ENCODE results near the gene PXN. TPM values are rescaled to one million over a fixed set of nuclear protein-coding genes. Genes with fewer than 3 reads are reported as not detected.

PXN gene
- total and polyA plus RNA-seq, 2 experiments from 2014 or later: 38.4 to 76.0 TPM

GRCh38 chr12:120215357-120215735 is 50.2 kb downstream of the PXN start:
- Histone ChIP-seq H3K4me1 (ENCODE audit: insufficient read depth) (no peaks in the 10 kb centered on the region; the same call in 1 of the 2 replicates), H2AFZ (no peak overlapping the region), H3K4me2 (0 out of 2 replicates have a peak overlapping the region, but pooled peaks have one; percentile 29), H3K36me3 (ENCODE audit: insufficient read depth) (peaks cover 13% of the 10 kb centered on the region; the same call in 1 of the 2 replicates), H3K27ac (ENCODE audit: low read depth) (peak overlapping the region; percentile 76), H3K4me3 (no peak overlapping the region), H3K9me2 (ENCODE audit: insufficient read depth) (no peaks in the 10 kb centered on the region), H3F3A (replicated peaks; ENCODE audit: low read depth) (peaks cover 12% of the 10 kb centered on the region; the same call in 1 of the 2 replicates), H3K79me2 (replicated peaks; ENCODE audit: insufficient read depth) (no peaks in the 10 kb centered on the region), H4K20me1 (replicated peaks; ENCODE audit: insufficient read depth) (peaks cover 5% of the 10 kb centered on the region; the same call in 1 of the 2 replicates), H3K27me3 (ENCODE audit: insufficient read depth) (no peaks in the 10 kb centered on the region)
- no peak overlapping the region; the same call in 2 of the 3 replicates for H3K4me3 Mint-ChIP-seq
- H3K9me3 Mint-ChIP-seq: no peaks in the 10 kb centered on the region
- peaks cover 20% of the 10 kb centered on the region for H3K27me3 Mint-ChIP-seq (ENCODE audit: insufficient read depth, low read depth, poor library complexity)
- no peak for DNase-seq (ENCODE audit: low spot score)
- 0 out of 2 replicates have a peak overlapping the region, but pooled peaks have one; percentile 53 for H3K27ac Mint-ChIP-seq
- TF ChIP-seq REST (IDR thresholded peaks at IDR 0.05; ENCODE audit: unreplicated experiment) (no peak), STAT1 (IDR thresholded peaks at IDR 0.05; ENCODE audit: unreplicated experiment) (no peak), JUNB (IDR thresholded peaks at IDR 0.05; ENCODE audit: unreplicated experiment) (no peak), NANOG (IDR thresholded peaks at IDR 0.05; ENCODE audit: borderline replicate concordance) (no peak), ZNF462 (CRISPR knock-in tag; IDR thresholded peaks at IDR 0.05) (no peak), POLR2AphosphoS5 (IDR thresholded peaks at IDR 0.05; ENCODE audit: low read depth) (no peak), ZNF114 (CRISPR knock-in tag; IDR thresholded peaks at IDR 0.05) (no peak), EZH2phosphoT487 (IDR thresholded peaks at IDR 0.05; ENCODE audit: unreplicated experiment) (no peak), CREB1 (CRISPR knock-in tag; IDR thresholded peaks at IDR 0.05; ENCODE audit: low read depth) (no peak), ETS1 (IDR thresholded peaks at IDR 0.05) (no peak)
- TF ChIP-seq, protein P1, sequence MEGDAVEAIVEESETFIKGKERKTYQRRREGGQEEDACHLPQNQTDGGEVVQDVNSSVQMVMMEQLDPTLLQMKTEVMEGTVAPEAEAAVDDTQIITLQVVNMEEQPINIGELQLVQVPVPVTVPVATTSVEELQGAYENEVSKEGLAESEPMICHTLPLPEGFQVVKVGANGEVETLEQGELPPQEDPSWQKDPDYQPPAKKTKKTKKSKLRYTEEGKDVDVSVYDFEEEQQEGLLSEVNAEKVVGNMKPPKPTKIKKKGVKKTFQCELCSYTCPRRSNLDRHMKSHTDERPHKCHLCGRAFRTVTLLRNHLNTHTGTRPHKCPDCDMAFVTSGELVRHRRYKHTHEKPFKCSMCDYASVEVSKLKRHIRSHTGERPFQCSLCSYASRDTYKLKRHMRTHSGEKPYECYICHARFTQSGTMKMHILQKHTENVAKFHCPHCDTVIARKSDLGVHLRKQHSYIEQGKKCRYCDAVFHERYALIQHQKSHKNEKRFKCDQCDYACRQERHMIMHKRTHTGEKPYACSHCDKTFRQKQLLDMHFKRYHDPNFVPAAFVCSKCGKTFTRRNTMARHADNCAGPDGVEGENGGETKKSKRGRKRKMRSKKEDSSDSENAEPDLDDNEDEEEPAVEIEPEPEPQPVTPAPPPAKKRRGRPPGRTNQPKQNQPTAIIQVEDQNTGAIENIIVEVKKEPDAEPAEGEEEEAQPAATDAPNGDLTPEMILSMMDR (conservative IDR thresholded peaks at IDR 0.05; ENCODE audit: low read depth in 2 of 2): no peak
- peaks cover 55% of the 10 kb centered on the region for H3K36me3 Mint-ChIP-seq (ENCODE audit: low read depth)
- H3K4me1 Mint-ChIP-seq: peaks cover 6% of the 10 kb centered on the region
- ATAC-seq: no peak

All from GM23338 (cell line).